Measurements from ENCODE around the gene GHR. TPM values are rescaled to one million over a fixed set of nuclear protein-coding genes. Genes with fewer than 3 reads are reported as not detected.

The GHR gene
- total RNA-seq, 1 experiment from 2014 or later = 0.28 TPM

- DNase-seq = no peak
- H3K27me3 ChIP-seq (ENCODE audit: control insufficient read depth, insufficient read depth, low read length) = no peaks in the 10 kb centered on the region
- no peak overlapping the region for H3K4me3 ChIP-seq (ENCODE audit: insufficient read depth, low read depth, low read length)
- H3K36me3 ChIP-seq (replicated peaks; ENCODE audit: control insufficient read depth, insufficient read depth, low read length) = no peaks in the 10 kb centered on the region
These were observed 156.1 kb downstream of the GHR start for GRCh38 chr5:42579320-42579719.

GRCh38 chr5:42581845-42582244 lies 158.6 kb downstream of the GHR start:
- H3K4me3 ChIP-seq (ENCODE audit: insufficient read depth, low read depth, low read length) = no peak overlapping the region
- H3K36me3 ChIP-seq (replicated peaks; ENCODE audit: control insufficient read depth, insufficient read depth, low read length) = no peaks in the 10 kb centered on the region
- no peaks in the 10 kb centered on the region for H3K27me3 ChIP-seq (ENCODE audit: control insufficient read depth, insufficient read depth, low read length)
- no peak for DNase-seq

- no peaks in the 10 kb centered on the region for H3K36me3 ChIP-seq (replicated peaks; ENCODE audit: control insufficient read depth, insufficient read depth, low read length)
- no peak for DNase-seq
- H3K4me3 ChIP-seq (ENCODE audit: insufficient read depth, low read depth, low read length) = no peak overlapping the region
- H3K27me3 ChIP-seq (ENCODE audit: control insufficient read depth, insufficient read depth, low read length) = no peaks in the 10 kb centered on the region
These were observed 159.5 kb downstream of the GHR start for GRCh38 chr5:42582723-42583122.

GRCh38 chr5:42583322-42583721 lies 160.1 kb downstream of the GHR start:
- peak; percentile 70 for DNase-seq

GRCh38 chr5:42586625-42587024 lies 163.4 kb downstream of the GHR start:
- no peaks in the 10 kb centered on the region for H3K36me3 ChIP-seq (replicated peaks; ENCODE audit: control insufficient read depth, insufficient read depth, low read length)
- DNase-seq = no peak
- no peak overlapping the region for H3K4me3 ChIP-seq (ENCODE audit: insufficient read depth, low read depth, low read length)
- no peaks in the 10 kb centered on the region for H3K27me3 ChIP-seq (ENCODE audit: control insufficient read depth, insufficient read depth, low read length)

More at GRCh38 chr5:42583322-42583721, 160.1 kb downstream of the GHR start:
- H3K27me3 ChIP-seq (ENCODE audit: control insufficient read depth, insufficient read depth, low read length) = no peaks in the 10 kb centered on the region
- no peaks in the 10 kb centered on the region for H3K36me3 ChIP-seq (replicated peaks; ENCODE audit: control insufficient read depth, insufficient read depth, low read length)
- H3K4me3 ChIP-seq (ENCODE audit: insufficient read depth, low read depth, low read length) = no peak overlapping the region

GRCh38 chr5:42587096-42587723 lies 164.0 kb downstream of the GHR start:
- no peak overlapping the region for H3K4me3 ChIP-seq (ENCODE audit: insufficient read depth, low read depth, low read length)
- H3K27me3 ChIP-seq (ENCODE audit: control insufficient read depth, insufficient read depth, low read length) = no peaks in the 10 kb centered on the region
- DNase-seq = no peak
- H3K36me3 ChIP-seq (replicated peaks; ENCODE audit: control insufficient read depth, insufficient read depth, low read length) = no peaks in the 10 kb centered on the region

- DNase-seq = no peak
- H3K4me3 ChIP-seq (ENCODE audit: insufficient read depth, low read depth, low read length) = no peak overlapping the region
- no peaks in the 10 kb centered on the region for H3K27me3 ChIP-seq (ENCODE audit: control insufficient read depth, insufficient read depth, low read length)
These were observed 167.3 kb downstream of the GHR start for GRCh38 chr5:42590566-42590965.

GRCh38 chr5:42591015-42591414 lies 167.8 kb downstream of the GHR start:
- Histone ChIP-seq H3K4me3 (ENCODE audit: insufficient read depth, low read depth, low read length) (no peak overlapping the region), H3K36me3 (replicated peaks; ENCODE audit: control insufficient read depth, insufficient read depth, low read length) (no peaks in the 10 kb centered on the region), H3K27me3 (ENCODE audit: control insufficient read depth, insufficient read depth, low read length) (no peaks in the 10 kb centered on the region)
- DNase-seq = no peak

More at GRCh38 chr5:42590566-42590965, 167.3 kb downstream of the GHR start:
- H3K36me3 ChIP-seq (replicated peaks; ENCODE audit: control insufficient read depth, insufficient read depth, low read length) = no peaks in the 10 kb centered on the region

- no peak for DNase-seq
- Histone ChIP-seq H3K4me3 (ENCODE audit: insufficient read depth, low read depth, low read length) (no peak overlapping the region), H3K27me3 (ENCODE audit: control insufficient read depth, insufficient read depth, low read length) (no peaks in the 10 kb centered on the region), H3K36me3 (replicated peaks; ENCODE audit: control insufficient read depth, insufficient read depth, low read length) (no peaks in the 10 kb centered on the region)
These were observed 169.3 kb downstream of the GHR start for GRCh38 chr5:42592401-42593140.

- H3K27me3 ChIP-seq (ENCODE audit: control insufficient read depth, insufficient read depth, low read length) = no peaks in the 10 kb centered on the region
- no peak for DNase-seq
- no peak overlapping the region for H3K4me3 ChIP-seq (ENCODE audit: insufficient read depth, low read depth, low read length)
- H3K36me3 ChIP-seq (replicated peaks; ENCODE audit: control insufficient read depth, insufficient read depth, low read length) = no peaks in the 10 kb centered on the region
These were observed 170.4 kb downstream of the GHR start for GRCh38 chr5:42593591-42593990.

- H3K36me3 ChIP-seq (replicated peaks; ENCODE audit: control insufficient read depth, insufficient read depth, low read length) = no peaks in the 10 kb centered on the region
- DNase-seq = no peak
- no peak overlapping the region for H3K4me3 ChIP-seq (ENCODE audit: insufficient read depth, low read depth, low read length)
- H3K27me3 ChIP-seq (ENCODE audit: control insufficient read depth, insufficient read depth, low read length) = no peaks in the 10 kb centered on the region
These were observed 172.4 kb downstream of the GHR start for GRCh38 chr5:42595597-42595996.

- no peak overlapping the region for H3K4me3 ChIP-seq (ENCODE audit: insufficient read depth, low read depth, low read length)
- no peaks in the 10 kb centered on the region for H3K36me3 ChIP-seq (replicated peaks; ENCODE audit: control insufficient read depth, insufficient read depth, low read length)
- H3K27me3 ChIP-seq (ENCODE audit: control insufficient read depth, insufficient read depth, low read length) = no peaks in the 10 kb centered on the region
- DNase-seq = no peak
These were observed 173.6 kb downstream of the GHR start for GRCh38 chr5:42596817-42597216.

- Histone ChIP-seq H3K27me3 (ENCODE audit: control insufficient read depth, insufficient read depth, low read length) (no peaks in the 10 kb centered on the region), H3K36me3 (replicated peaks; ENCODE audit: control insufficient read depth, insufficient read depth, low read length) (no peaks in the 10 kb centered on the region), H3K4me3 (ENCODE audit: insufficient read depth, low read depth, low read length) (no peak overlapping the region)
- DNase-seq = no peak
These were observed 174.2 kb downstream of the GHR start for GRCh38 chr5:42597318-42597937.

- H3K36me3 ChIP-seq (replicated peaks; ENCODE audit: control insufficient read depth, insufficient read depth, low read length) = no peaks in the 10 kb centered on the region
- no peak for DNase-seq
- H3K4me3 ChIP-seq (ENCODE audit: insufficient read depth, low read depth, low read length) = no peak overlapping the region
- no peaks in the 10 kb centered on the region for H3K27me3 ChIP-seq (ENCODE audit: control insufficient read depth, insufficient read depth, low read length)
These were observed 175.1 kb downstream of the GHR start for GRCh38 chr5:42598311-42598710.

- Histone ChIP-seq H3K4me3 (ENCODE audit: insufficient read depth, low read depth, low read length) (no peak overlapping the region), H3K27me3 (ENCODE audit: control insufficient read depth, insufficient read depth, low read length) (no peaks in the 10 kb centered on the region), H3K36me3 (replicated peaks; ENCODE audit: control insufficient read depth, insufficient read depth, low read length) (no peaks in the 10 kb centered on the region)
- no peak for DNase-seq
These were observed 175.9 kb downstream of the GHR start for GRCh38 chr5:42599106-42599505.
